Loucy (cell line): Measurements from ENCODE around the gene SYNPO.

Experiments used
- H2AFZ ChIP-seq: fragments of 200-600 bp; sonication (generic); 2 replicates; pipeline ENCODE4 v1.6.0; 2016; ENCODE audit warnings: antibody characterized with exemption, mild to moderate bottlenecking, low read length, moderate library complexity
- H3F3A ChIP-seq: fragments of 200-600 bp; 2 replicates; pipeline ENCODE4 v1.6.0; 2016; ENCODE audit warnings: antibody characterized with exemption, low read depth, mild to moderate bottlenecking
- H3K27me3 ChIP-seq: fragments of 200-600 bp; sonication (generic); 2 replicates; pipeline ENCODE4 v1.6.1; 2014; ENCODE audit warnings: low read length, mild to moderate bottlenecking; ENCODE audit not compliant: insufficient read depth, poor library complexity, severe bottlenecking
- H3K36me3 ChIP-seq: fragments of 200-600 bp; sonication (generic); 2 replicates; pipeline ENCODE4 v1.6.1; 2016; ENCODE audit warnings: low read length; ENCODE audit not compliant: insufficient read depth
- H3K4me1 ChIP-seq: fragments of 200-600 bp; sonication (generic); 2 replicates; pipeline ENCODE4 v1.5.1; 2014; ENCODE audit warnings: low read length, mild to moderate bottlenecking; ENCODE audit not compliant: insufficient read depth, poor library complexity, severe bottlenecking
- H3K4me2 ChIP-seq: fragments of 200-600 bp; sonication (generic); 2 replicates; pipeline ENCODE4 v1.6.0; 2014; ENCODE audit warnings: antibody characterized with exemption, low read length, low read depth, mild to moderate bottlenecking; ENCODE audit not compliant: poor library complexity, severe bottlenecking
- H3K4me3 ChIP-seq: fragments of 200-600 bp; sonication (generic); 2 replicates; pipeline ENCODE4 v1.5.1; 2014; ENCODE audit warnings: low read length, mild to moderate bottlenecking, mixed read lengths; ENCODE audit not compliant: poor library complexity, severe bottlenecking
- H3K79me2 ChIP-seq: fragments of 200-600 bp; sonication (generic); 2 replicates; pipeline ENCODE4 v1.6.1; 2014; ENCODE audit warnings: low read length; ENCODE audit not compliant: insufficient read depth
- H3K9ac ChIP-seq: fragments of 200-600 bp; sonication (generic); 2 replicates; pipeline ENCODE4 v1.6.0; 2014; ENCODE audit warnings: mild to moderate bottlenecking, low read depth, low read length, moderate library complexity; ENCODE audit not compliant: poor library complexity, severe bottlenecking
- H3K9me2 ChIP-seq: fragments of 200-600 bp; sonication (generic); replicated peaks from 2 replicates; pipeline ENCODE4 v1.6.1; 2016; ENCODE audit warnings: low read depth, low read length, mixed read lengths
- H3K9me3 ChIP-seq: fragments of 200-600 bp; sonication (generic); 2 replicates; pipeline ENCODE4 v1.6.1; 2014; ENCODE audit warnings: mild to moderate bottlenecking, antibody characterized with exemption, low read length, low read depth; ENCODE audit not compliant: insufficient read depth
- H4K20me1 ChIP-seq: fragments of 200-600 bp; sonication (generic); 2 replicates; pipeline ENCODE4 v1.6.0; 2014; ENCODE audit warnings: antibody characterized with exemption, low read length, mild to moderate bottlenecking; ENCODE audit not compliant: insufficient read depth, poor library complexity, severe bottlenecking
- CTCF ChIP-seq: fragments of 200-600 bp; sonication (generic); conservative IDR thresholded peaks from 2 replicates; pipeline ENCODE4 v1.5.1; 2014; ENCODE audit warnings: mild to moderate bottlenecking, antibody characterized with exemption, low read length
- EZH2phosphoT487 ChIP-seq: fragments of 200-600 bp; IDR thresholded peaks from 2 replicates; pipeline ENCODE4 v1.6.1; 2018; ENCODE audit warnings: antibody characterized with exemption, mild to moderate bottlenecking, moderate library complexity, borderline replicate concordance

The SYNPO gene

GRCh38 chr5:150614661-150615060 lies 25.8 kb upstream of the SYNPO start:
- H3F3A ChIP-seq: no peaks in the 10 kb centered on the region
- H3K9me2 ChIP-seq: no peaks in the 10 kb centered on the region
- H3K9ac ChIP-seq: no peak overlapping the region
- no peaks in the 10 kb centered on the region for H3K4me1 ChIP-seq
- no peaks in the 10 kb centered on the region for H3K36me3 ChIP-seq
- H3K4me2 ChIP-seq: no peak overlapping the region
- no peak overlapping the region for H3K4me3 ChIP-seq
- H3K9me3 ChIP-seq: no peaks in the 10 kb centered on the region
- TF ChIP-seq EZH2phosphoT487 (no peak), CTCF (no peak)
- H4K20me1 ChIP-seq: no peaks in the 10 kb centered on the region
- no peak overlapping the region for H2AFZ ChIP-seq
- H3K79me2 ChIP-seq: no peaks in the 10 kb centered on the region
- H3K27me3 ChIP-seq: no peaks in the 10 kb centered on the region

GRCh38 chr5:150615141-150615699 lies 25.2 kb upstream of the SYNPO start:
- no peaks in the 10 kb centered on the region for H3K36me3 ChIP-seq
- H2AFZ ChIP-seq: no peak overlapping the region
- no peaks in the 10 kb centered on the region for H3K9me2 ChIP-seq
- H3K27me3 ChIP-seq: no peaks in the 10 kb centered on the region
- no peak for TF ChIP-seq EZH2phosphoT487
- no peak for TF ChIP-seq CTCF
- no peak overlapping the region for H3K9ac ChIP-seq
- no peaks in the 10 kb centered on the region for H4K20me1 ChIP-seq
- no peaks in the 10 kb centered on the region for H3K9me3 ChIP-seq
- H3K4me3 ChIP-seq: no peak overlapping the region
- H3K4me1 ChIP-seq: no peaks in the 10 kb centered on the region
- H3K4me2 ChIP-seq: no peak overlapping the region
- H3K79me2 ChIP-seq: no peaks in the 10 kb centered on the region
- H3F3A ChIP-seq: no peaks in the 10 kb centered on the region

- Histone ChIP-seq H3K36me3 (no peaks in the 10 kb centered on the region), H2AFZ (no peak overlapping the region), H3K9me2 (no peaks in the 10 kb centered on the region), H3K4me1 (no peaks in the 10 kb centered on the region), H3K4me3 (no peak overlapping the region), H3K4me2 (no peak overlapping the region), H3K9ac (no peak overlapping the region), H3K27me3 (no peaks in the 10 kb centered on the region), H3K79me2 (no peaks in the 10 kb centered on the region), H3K9me3 (no peaks in the 10 kb centered on the region), H4K20me1 (no peaks in the 10 kb centered on the region), H3F3A (no peaks in the 10 kb centered on the region)
- TF ChIP-seq CTCF: no peak
- no peak for TF ChIP-seq EZH2phosphoT487
Measured at GRCh38 chr5:150616024-150616470, 24.4 kb upstream of the SYNPO start.
